GM12878 (cell line): ENCODE results near the gene STRADB. TPM values are rescaled to one million over a fixed set of nuclear protein-coding genes. Genes with fewer than 3 reads are reported as not detected.

Experiments
- CBX3 ChIP-seq: fragments of 200-600 bp; sonication (generic); IDR thresholded peaks from 2 replicates; pipeline ENCODE4 v1.6.1; 2016; ENCODE audit warnings: low read depth, borderline replicate concordance
- CEBPZ ChIP-seq: fragments of 150-350 bp; IDR thresholded peaks from 2 replicates; pipeline ENCODE4 v1.6.1; 2016; ENCODE audit warnings: low read depth, low read length
- FOXM1 ChIP-seq: IDR thresholded peaks from 2 replicates; pipeline ENCODE4 v1.6.1; 2012; ENCODE audit warnings: low read depth, mild to moderate bottlenecking, inconsistent platforms, low read length, moderate library complexity
- IRF5 ChIP-seq: fragments of 450-650 bp; IDR thresholded peaks from 2 replicates; pipeline ENCODE4 v1.6.1; 2017; ENCODE audit warnings: borderline replicate concordance
- MEF2B ChIP-seq: fragments of 450-650 bp; IDR thresholded peaks from 2 replicates; pipeline ENCODE4 v1.6.1; 2018; ENCODE audit warnings: mild to moderate bottlenecking, moderate library complexity; ENCODE audit not compliant: partially characterized antibody, poor library complexity, severe bottlenecking
- RUNX3 ChIP-seq: IDR thresholded peaks from 2 replicates; pipeline ENCODE4 v1.6.1; 2012; ENCODE audit warnings: low read length, inconsistent platforms
- SP1 ChIP-seq: IDR thresholded peaks from one replicate; pipeline ENCODE4 v1.6.1; 2011; ENCODE audit warnings: low read depth, low read length
- TCF7 ChIP-seq: IDR thresholded peaks from 2 replicates; pipeline ENCODE4 v1.6.1; 2014; ENCODE audit warnings: antibody characterized with exemption, borderline replicate concordance
- ZNF207 ChIP-seq: fragments of 450-650 bp; IDR thresholded peaks from 2 replicates; pipeline ENCODE4 v1.6.1; 2014; ENCODE audit warnings: antibody characterized with exemption, mild to moderate bottlenecking, borderline replicate concordance
- ZNF217 ChIP-seq: fragments of 450-650 bp; IDR thresholded peaks from 2 replicates; pipeline ENCODE4 v1.6.1; 2017; ENCODE audit warnings: antibody characterized with exemption, mild to moderate bottlenecking
- ZNF384 ChIP-seq: IDR thresholded peaks from 2 replicates; pipeline ENCODE4 v1.6.1; 2012; ENCODE audit warnings: low read depth, mild to moderate bottlenecking, low read length, improper control_type of control experiment, borderline replicate concordance
- ZNF622 ChIP-seq: fragments of 450-650 bp; IDR thresholded peaks from 2 replicates; pipeline ENCODE4 v1.6.1; 2017; ENCODE audit warnings: mild to moderate bottlenecking, inconsistent platforms
- polyA plus RNA-seq, 11 experiments: library from polyadenylated mRNA; depleted of rRNA in 4 of 11; unstranded in 6 of 11; stranded (reverse) in 5 of 11; fragments of >200 nt; fragmentation: Nextera tagmentation in 4 of 11; fragmentation: Illumina TruSeq in 1 of 11; extraction: Ambion mirVana in 4 of 11; extraction: Trizol in 1 of 11; gene quantifications; 1 replicate in 1 of 11; 2 replicates in 10 of 11; pipeline versions ENCODE4 v1.2.1 to v1.2.3, GENCODE V29; 2011 to 2016; ENCODE audit warnings: inconsistent platforms in 2 of 11, missing spikeins in 2 of 11, low read depth in 1 of 11
- total RNA-seq, 4 experiments: library from RNA; depleted of rRNA in 3 of 4; stranded (reverse); fragments of >200 nt in 3 of 4; fragmentation: Illumina TruSeq in 1 of 4; extraction: Trizol in 1 of 4; gene quantifications; 2 replicates each; pipeline versions ENCODE4 v1.2.1 to v1.2.3, GENCODE V29; 2013 to 2021
- TF ChIP-seq, protein P1 (sequence below): IDR thresholded peaks from 2 replicates; pipeline ENCODE4 v1.6.1; 2012; ENCODE audit warnings: low read depth, low read length, improper control_type of control experiment
- TF ChIP-seq, protein P2 (sequence below): IDR thresholded peaks from 2 replicates; pipeline ENCODE4 v1.6.1; 2011; ENCODE audit warnings: borderline replicate concordance, low read depth, mild to moderate bottlenecking, moderate library complexity, mixed read lengths, low read length; ENCODE audit not compliant: insufficient read depth; ENCODE audit errors: extremely low read length
- TF ChIP-seq, protein P3 (sequence below): IDR thresholded peaks from 2 replicates; pipeline ENCODE4 v1.6.1; 2012; ENCODE audit warnings: low read length, inconsistent platforms
- TF ChIP-seq, protein P4 (sequence below): fragments of 450-650 bp; IDR thresholded peaks from 2 replicates; pipeline ENCODE4 v1.6.1; 2017; ENCODE audit warnings: mild to moderate bottlenecking, moderate library complexity

STRADB gene
- total and polyA plus RNA-seq, 10 of the 15 experiments (the other 5 are each of a cell fraction or from before 2014, with no cell fraction given), result 7.6 to 58.3 (median 32.2) TPM

DNA sequence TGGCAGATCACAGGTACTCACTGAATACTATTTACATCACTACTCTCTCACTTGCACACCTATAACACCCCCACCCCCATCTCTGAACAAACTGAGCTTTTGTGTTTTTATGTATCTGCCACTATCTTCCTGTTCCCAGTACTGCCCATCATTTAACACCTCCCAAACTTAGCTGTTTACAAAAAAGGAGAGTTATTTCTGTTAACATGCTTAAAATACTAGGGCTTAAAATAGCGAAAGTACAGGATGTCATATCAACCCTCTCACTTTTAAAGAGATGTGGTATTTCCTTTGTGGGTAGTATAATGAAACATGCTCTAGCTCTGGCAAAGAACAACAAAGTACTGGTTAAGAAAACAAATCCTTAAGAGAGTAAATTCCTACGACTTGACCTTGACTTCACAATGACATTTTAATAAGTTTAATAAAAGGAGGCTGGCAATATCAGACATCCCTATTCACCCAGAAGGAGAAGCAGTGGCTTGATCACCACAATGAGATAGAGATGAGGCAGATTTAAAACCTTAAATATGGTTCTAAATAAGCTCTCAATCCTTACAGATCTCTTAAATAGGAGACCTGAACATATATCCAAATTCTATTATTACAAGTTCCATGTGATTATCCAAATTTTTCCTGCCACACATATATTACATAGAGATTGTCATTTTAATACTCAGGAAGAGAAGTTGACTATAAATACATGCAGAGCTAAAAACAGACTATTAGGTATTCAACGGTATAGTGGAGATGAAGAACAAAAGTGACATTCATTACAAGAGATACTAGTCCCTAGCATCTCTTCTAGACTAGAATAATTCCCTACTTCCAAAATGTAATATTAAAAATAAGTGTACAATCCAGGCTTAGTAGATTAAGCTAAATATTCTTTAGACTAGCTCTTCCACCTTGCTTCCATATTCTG is 37.2 kb upstream of the STRADB start (continued):
- TF ChIP-seq, protein P1, sequence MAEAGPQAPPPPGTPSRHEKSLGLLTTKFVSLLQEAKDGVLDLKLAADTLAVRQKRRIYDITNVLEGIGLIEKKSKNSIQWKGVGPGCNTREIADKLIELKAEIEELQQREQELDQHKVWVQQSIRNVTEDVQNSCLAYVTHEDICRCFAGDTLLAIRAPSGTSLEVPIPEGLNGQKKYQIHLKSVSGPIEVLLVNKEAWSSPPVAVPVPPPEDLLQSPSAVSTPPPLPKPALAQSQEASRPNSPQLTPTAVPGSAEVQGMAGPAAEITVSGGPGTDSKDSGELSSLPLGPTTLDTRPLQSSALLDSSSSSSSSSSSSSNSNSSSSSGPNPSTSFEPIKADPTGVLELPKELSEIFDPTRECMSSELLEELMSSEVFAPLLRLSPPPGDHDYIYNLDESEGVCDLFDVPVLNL, result no peak
- TF ChIP-seq FOXM1 (peak; percentile 79; the same call in 1 of the 2 replicates), CBX3 (no peak), ZNF384 (no peak), ZNF622 (no peak), SP1 (no peak), ZNF217 (0 out of 2 replicates have a peak, but pooled peaks have one; percentile 27), MEF2B (peak; percentile 85), RUNX3 (peak; percentile 90), TCF7 (no peak), ZNF207 (no peak), CEBPZ (no peak), IRF5 (no peak)
- TF ChIP-seq, protein P2, sequence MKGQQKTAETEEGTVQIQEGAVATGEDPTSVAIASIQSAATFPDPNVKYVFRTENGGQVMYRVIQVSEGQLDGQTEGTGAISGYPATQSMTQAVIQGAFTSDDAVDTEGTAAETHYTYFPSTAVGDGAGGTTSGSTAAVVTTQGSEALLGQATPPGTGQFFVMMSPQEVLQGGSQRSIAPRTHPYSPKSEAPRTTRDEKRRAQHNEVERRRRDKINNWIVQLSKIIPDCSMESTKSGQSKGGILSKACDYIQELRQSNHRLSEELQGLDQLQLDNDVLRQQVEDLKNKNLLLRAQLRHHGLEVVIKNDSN, result no peak
- TF ChIP-seq, protein P3, sequence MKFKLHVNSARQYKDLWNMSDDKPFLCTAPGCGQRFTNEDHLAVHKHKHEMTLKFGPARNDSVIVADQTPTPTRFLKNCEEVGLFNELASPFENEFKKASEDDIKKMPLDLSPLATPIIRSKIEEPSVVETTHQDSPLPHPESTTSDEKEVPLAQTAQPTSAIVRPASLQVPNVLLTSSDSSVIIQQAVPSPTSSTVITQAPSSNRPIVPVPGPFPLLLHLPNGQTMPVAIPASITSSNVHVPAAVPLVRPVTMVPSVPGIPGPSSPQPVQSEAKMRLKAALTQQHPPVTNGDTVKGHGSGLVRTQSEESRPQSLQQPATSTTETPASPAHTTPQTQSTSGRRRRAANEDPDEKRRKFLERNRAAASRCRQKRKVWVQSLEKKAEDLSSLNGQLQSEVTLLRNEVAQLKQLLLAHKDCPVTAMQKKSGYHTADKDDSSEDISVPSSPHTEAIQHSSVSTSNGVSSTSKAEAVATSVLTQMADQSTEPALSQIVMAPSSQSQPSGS, result peak; percentile 82
- TF ChIP-seq, protein P4, sequence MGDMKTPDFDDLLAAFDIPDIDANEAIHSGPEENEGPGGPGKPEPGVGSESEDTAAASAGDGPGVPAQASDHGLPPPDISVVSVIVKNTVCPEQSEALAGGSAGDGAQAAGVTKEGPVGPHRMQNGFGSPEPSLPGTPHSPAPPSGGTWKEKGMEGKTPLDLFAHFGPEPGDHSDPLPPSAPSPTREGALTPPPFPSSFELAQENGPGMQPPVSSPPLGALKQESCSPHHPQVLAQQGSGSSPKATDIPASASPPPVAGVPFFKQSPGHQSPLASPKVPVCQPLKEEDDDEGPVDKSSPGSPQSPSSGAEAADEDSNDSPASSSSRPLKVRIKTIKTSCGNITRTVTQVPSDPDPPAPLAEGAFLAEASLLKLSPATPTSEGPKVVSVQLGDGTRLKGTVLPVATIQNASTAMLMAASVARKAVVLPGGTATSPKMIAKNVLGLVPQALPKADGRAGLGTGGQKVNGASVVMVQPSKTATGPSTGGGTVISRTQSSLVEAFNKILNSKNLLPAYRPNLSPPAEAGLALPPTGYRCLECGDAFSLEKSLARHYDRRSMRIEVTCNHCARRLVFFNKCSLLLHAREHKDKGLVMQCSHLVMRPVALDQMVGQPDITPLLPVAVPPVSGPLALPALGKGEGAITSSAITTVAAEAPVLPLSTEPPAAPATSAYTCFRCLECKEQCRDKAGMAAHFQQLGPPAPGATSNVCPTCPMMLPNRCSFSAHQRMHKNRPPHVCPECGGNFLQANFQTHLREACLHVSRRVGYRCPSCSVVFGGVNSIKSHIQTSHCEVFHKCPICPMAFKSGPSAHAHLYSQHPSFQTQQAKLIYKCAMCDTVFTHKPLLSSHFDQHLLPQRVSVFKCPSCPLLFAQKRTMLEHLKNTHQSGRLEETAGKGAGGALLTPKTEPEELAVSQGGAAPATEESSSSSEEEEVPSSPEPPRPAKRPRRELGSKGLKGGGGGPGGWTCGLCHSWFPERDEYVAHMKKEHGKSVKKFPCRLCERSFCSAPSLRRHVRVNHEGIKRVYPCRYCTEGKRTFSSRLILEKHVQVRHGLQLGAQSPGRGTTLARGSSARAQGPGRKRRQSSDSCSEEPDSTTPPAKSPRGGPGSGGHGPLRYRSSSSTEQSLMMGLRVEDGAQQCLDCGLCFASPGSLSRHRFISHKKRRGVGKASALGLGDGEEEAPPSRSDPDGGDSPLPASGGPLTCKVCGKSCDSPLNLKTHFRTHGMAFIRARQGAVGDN, result no peak
